DMS53 (cell line): ENCODE results near the gene RBM10.

Source experiments
- DNase-seq: peaks from one replicate; lab custom pipeline; 2025; lab: John Stamatoyannopoulos, UW

Gene RBM10

DNA sequence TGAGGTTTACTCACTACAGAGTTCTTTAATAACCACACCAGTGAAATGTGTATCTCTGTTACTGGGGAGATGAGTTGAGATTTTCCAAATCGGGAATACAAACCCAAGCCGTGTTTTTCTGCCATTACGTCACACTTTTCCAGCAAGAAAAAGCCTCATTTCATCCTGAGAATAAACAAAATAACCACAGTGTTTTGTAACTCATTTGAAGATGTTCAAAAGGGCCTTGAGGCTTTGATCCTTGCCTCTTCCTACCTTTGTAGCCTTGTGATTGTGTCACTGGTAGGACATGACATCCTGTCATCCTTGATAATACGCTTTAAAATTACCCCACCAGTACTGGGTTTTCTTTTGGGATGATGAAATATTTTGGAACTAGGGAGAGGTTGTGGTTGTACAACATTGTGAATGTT is 90.7 kb downstream of the RBM10 start:
- DNase-seq = no peak
